Heart left ventricle (tissue), 13 donors: ENCODE measurements around the gene RRP1.

Experiments
- CTCF ChIP-seq, 12 donors: fragments of 200-600 bp; sonication (generic) in 4 of 12; IDR thresholded peaks; one replicate each; pipeline versions ENCODE4 v1.5.0 to v1.8.0; 2018 to 2022; ENCODE audit warnings: antibody characterized with exemption in 12 of 12, mild to moderate bottlenecking in 5 of 12
- POLR2A ChIP-seq, 2 donors: fragments of 450-650 bp; IDR thresholded peaks; one replicate each; pipeline ENCODE4 v1.6.1; 2017; ENCODE audit warnings: antibody characterized with exemption in 2 of 2, mild to moderate bottlenecking in 2 of 2, moderate library complexity in 2 of 2
- donor health status: ischemic (EF 13 %, LVEDD 7.1; RV severe dilation, severe dysfunction).
- donor health status: DM: no; HTN: yes; CAD: no.
- donor health status: DM: no; HTN: no; CAD: no.
- donor health status: ischemic (EF 25% LVEDD 6.9; RV normal size, moderate dysfunction).
- donor health status: ischemic (EF 25% LVEDD 5.7; RV mildly dilated, moderate dysfunction).
- donor health status: ischemic (EF 35%, LVEDD 5.7; RV mildly dilated, moderate dysfunction).
- donor health status: nonischemic (EF 11% LVEDD 7.7; RV severe dilation, severe dysfunction).
- donor health status: DM: yes; HTN: yes; CAD: no.
- donor health status: PGD.
- donor health status: ischemic (EF 29% LVEDD 5.4; RV normal size, mild dysfunction).
- donor health status: nonischemic (EF 23%, LVEDD 6.1; RV moderate dilation, normal function).

DNA sequence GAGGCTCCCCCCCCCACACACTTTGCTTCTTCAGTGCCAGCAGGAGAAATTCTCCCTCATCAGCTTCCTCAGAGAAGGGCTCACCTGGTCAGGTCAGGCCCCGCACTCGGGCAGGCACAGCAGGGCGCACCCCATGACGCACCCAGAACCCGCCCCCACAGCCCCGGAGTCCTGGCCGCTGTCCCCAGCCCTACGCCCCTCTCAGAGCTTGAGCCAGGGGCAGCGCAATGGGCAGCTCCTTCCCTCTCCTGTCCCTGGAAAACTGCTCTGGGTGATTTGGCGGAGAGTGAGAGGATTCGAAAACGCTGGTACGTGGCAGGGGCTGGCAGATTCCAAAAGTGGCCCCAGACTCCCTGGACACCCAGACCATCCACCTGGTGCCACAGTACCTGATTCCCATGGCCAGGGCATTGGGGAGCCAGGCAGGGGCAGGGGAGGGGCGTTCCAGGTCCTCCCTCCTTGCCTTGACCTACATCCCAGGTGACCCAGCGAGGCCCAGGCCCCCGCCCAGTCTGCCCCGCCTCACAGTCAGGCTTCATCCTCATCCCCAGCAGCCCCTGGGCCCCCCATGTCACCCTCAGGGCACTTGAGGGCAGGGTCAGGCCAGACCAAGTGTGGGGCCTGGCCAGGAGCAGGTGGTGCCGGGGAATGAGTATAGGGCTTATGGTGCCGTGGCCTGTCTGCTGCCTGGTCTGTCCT, 23.7 kb downstream of the RRP1 start:
- no peak for TF ChIP-seq POLR2A (IDR thresholded peaks at IDR 0.05)
- no peak for TF ChIP-seq CTCF (IDR thresholded peaks at IDR 0.05)
